AG09319 (cell line): ENCODE results near the gene UNC13C.

ENCODE experiments used
- DNase-seq: peaks from one replicate; pipeline ENCODE4 v3.0.0-alpha.2; 2010; ENCODE audit warnings: low read depth; ENCODE audit errors: extremely low read depth
- TF ChIP-seq, protein P1 (sequence below): IDR thresholded peaks from 2 replicates; pipeline ENCODE4 v1.5.1; 2011; ENCODE audit warnings: low read depth, mild to moderate bottlenecking, inconsistent platforms, low read length, moderate library complexity

Gene UNC13C

DNA sequence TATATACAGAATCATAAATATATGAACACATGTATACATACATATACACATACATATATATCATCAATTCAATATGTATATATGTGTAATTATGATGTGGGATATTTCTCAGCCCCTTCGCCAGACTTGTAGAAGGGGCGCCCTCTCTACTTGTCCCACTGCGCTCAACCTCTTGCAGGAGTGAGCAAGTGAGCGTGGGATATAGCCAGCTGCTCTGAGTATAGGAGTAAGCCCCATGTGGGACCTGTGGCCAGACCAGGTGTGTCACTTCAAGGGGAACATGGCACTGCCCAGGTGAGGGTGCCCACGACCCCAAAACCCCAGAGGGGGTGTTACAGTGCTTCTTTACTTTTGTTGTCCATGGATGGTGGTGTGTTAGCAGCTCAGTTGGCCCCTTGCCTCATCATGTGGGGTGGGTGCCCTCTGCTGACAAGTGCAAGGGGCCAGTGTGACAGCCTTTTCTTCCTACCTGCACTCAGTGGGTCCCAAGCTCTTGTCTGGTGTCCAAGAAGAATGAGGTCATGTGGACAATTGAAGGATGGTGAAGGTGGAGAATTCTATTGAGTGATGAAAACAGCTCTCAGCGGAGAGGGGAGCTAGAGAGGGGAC, 304.1 kb downstream of the UNC13C start:
- TF ChIP-seq, protein P1, sequence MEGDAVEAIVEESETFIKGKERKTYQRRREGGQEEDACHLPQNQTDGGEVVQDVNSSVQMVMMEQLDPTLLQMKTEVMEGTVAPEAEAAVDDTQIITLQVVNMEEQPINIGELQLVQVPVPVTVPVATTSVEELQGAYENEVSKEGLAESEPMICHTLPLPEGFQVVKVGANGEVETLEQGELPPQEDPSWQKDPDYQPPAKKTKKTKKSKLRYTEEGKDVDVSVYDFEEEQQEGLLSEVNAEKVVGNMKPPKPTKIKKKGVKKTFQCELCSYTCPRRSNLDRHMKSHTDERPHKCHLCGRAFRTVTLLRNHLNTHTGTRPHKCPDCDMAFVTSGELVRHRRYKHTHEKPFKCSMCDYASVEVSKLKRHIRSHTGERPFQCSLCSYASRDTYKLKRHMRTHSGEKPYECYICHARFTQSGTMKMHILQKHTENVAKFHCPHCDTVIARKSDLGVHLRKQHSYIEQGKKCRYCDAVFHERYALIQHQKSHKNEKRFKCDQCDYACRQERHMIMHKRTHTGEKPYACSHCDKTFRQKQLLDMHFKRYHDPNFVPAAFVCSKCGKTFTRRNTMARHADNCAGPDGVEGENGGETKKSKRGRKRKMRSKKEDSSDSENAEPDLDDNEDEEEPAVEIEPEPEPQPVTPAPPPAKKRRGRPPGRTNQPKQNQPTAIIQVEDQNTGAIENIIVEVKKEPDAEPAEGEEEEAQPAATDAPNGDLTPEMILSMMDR, result no peak
- DNase-seq, result no peak

DNA sequence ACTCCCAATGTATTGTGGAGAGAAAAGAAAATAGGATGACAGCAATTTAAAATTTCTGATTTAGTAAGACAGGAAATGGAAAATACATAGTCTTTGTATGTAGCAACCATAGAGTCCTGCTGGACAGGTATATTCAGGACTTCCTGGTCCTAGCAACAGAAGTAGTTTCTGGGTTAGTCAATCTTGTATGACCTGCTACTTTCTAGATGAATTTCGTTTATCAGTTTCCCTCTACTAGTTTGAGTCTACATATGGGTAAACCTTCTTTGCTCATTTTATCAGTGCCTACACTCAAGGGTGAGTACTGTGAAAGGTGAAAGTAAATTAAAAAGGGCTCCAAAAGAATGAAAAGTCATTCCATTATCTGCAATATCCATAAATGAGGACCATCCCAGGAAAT, 309.8 kb downstream of the UNC13C start:
- TF ChIP-seq, protein P1, result no peak
- no peak for DNase-seq

DNA sequence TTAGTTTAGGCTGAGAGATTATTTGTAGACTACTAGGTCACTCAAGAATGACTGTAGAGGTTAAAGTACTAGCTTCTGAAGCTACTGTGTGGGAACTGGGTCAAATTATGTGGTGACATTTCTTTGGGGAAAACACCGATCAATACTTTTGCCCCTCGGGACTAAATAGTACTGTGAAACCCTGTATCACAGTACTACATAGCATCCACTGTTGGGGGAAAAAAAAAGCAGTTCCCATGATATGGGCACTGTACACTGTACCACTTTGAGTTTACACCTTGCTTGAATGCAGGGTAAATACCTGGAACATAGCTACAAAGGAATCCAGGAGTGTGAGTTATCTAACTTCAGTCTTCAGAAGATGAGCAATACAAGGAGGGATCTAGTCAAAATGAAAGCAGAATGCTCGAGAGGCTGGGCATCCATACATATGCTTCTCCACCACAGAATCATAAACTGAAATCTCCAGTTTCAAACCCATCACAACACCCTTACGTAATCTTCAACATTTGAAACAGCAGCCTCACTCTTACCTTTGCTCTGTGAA, 311.4 kb downstream of the UNC13C start:
- TF ChIP-seq, protein P1, result no peak
- no peak for DNase-seq

DNA sequence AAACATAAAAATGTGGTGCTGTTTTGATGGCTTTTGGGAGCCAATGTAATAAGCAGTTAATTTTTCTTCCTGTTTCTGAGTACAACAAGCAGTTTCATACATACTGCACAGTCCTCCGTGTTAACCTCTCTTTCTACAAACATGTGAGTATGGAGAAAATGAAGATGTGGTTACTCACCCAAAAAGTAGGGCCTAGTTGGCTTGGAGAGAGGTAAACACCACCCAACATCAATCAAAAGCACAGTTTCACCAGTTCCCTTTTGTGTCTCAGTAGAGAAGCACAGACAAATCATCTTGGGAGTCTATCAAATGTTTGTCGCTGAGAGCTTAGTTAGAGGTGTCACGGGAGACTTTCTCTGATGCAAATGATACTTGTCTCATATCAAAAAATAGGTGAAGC, 320.2 kb downstream of the UNC13C start:
- TF ChIP-seq, protein P1, result no peak
- no peak for DNase-seq

DNA sequence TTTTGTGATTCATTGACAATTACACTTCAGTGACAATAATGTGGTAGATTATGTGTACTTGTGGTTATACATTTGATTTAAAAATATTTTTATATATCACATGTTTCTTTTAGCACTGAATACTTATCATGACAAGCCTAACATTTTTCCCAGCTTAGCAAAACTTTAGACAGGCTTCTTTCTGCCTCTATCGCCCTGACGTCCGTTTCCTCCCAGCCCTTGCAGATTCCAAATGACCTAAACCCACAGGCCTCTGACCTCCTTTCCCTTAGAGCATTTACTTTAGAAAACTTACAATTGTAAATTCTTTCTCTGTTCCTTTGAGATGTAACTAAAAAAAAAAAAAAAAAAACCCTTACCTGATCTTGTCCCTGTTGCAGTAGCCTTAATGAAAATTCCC, 326.1 kb downstream of the UNC13C start:
- no peak for DNase-seq
- TF ChIP-seq, protein P1, result no peak

DNA sequence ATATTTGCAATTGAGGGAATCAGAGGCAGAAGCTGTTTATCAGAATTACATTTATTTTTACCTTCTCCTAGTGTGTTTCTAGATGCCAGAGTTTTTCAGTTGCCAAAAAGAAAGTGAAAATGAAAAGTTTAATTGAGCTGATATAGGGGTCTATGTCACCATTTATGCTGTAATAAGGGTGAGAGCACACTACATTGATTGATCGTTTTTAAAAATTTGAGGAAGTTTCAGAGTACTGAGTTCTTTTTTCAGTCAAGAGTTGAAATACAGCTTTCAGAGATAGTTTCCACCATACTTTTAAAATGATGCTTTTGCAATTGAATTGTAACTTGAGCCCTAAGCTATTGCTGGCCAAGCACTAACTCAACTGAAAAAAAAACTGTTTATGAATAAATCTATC, 326.9 kb downstream of the UNC13C start:
- no peak for DNase-seq
- TF ChIP-seq, protein P1, result no peak

DNA sequence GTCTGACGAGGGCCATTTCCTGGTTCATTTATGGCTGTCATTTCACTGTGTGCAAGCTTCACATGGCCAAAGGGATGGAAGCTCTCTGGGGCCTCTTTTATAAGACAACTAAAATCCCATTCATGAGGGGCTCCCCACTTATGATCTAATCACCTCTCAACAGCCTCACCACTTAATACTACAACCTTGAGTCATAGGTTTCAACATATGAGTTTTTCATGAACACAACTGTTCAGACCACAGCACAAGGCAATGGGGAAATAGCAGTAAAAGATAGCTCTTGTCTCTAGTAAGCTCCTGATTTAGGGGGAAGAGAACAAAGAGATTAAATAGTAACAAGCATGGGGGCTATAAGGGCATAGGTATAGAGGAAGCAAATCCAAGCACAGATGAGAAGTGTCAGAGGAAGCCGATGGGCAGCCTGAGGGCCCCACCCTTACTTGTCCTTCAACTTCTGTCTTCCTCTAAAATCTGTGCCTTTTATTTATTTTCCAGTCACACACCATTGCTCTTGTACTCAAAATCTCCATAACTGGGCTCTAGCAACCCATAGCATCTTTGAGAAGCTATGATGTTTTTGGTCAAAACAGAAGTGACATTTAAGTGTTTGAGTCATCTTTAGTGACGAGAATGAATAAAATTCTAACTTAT, 329.1 kb downstream of the UNC13C start:
- TF ChIP-seq, protein P1, result no peak

More for the DNA sequence above, 329.1 kb downstream of the UNC13C start:
- DNase-seq, result no peak
